CD14-positive monocyte (primary cell): ENCODE data around the gene KLK14. TPM values are rescaled to one million over a fixed set of nuclear protein-coding genes. Genes with fewer than 3 reads are reported as not detected.

Source experiments
- DNase-seq, 3 donors: peaks; one replicate each; pipeline ENCODE4 v3.0.0-alpha.2; 2011 to 2022
- H2AFZ ChIP-seq: 2 replicates; pipeline ENCODE4 v1.6.0; 2012; ENCODE audit warnings: mild to moderate bottlenecking, low read depth, low read length, inconsistent platforms; ENCODE audit not compliant: insufficient read depth, poor library complexity, severe bottlenecking
- H3K27ac ChIP-seq, 2 donors: 1 replicate in 1 of 2; 2 replicates in 1 of 2; pipeline ENCODE4 v1.5.1; 2012 to 2013; ENCODE audit warnings: low read length in 2 of 2, control low read depth in 1 of 2, inconsistent platforms in 1 of 2, low read depth in 1 of 2, mild to moderate bottlenecking in 1 of 2
- H3K27me3 ChIP-seq, 2 donors: one replicate each; pipeline versions ENCODE4 v1.6.0 to v1.6.1; 2011 to 2013; ENCODE audit warnings: low read length in 2 of 2; ENCODE audit not compliant: control insufficient read depth in 2 of 2, insufficient read depth in 2 of 2
- H3K36me3 ChIP-seq, 2 donors: replicated peaks in 1 of 2; 1 replicate in 1 of 2; 2 replicates in 1 of 2; pipeline versions ENCODE4 v1.5.1 to v1.6.1; 2012 to 2013; ENCODE audit warnings: low read length in 2 of 2, control low read depth in 1 of 2, inconsistent platforms in 1 of 2, mild to moderate bottlenecking in 1 of 2; ENCODE audit not compliant: insufficient read depth in 2 of 2, control insufficient read depth in 1 of 2
- H3K4me1 ChIP-seq, 2 donors: 1 replicate in 1 of 2; 2 replicates in 1 of 2; pipeline versions ENCODE4 v1.5.1 to v1.6.1; 2012 to 2013; ENCODE audit warnings: low read length in 2 of 2, control low read depth in 1 of 2, inconsistent platforms in 1 of 2, mild to moderate bottlenecking in 1 of 2, moderate library complexity in 1 of 2; ENCODE audit not compliant: insufficient read depth in 2 of 2, control insufficient read depth in 1 of 2
- H3K4me2 ChIP-seq: replicated peaks from 2 replicates; pipeline ENCODE3; 2012; ENCODE audit warnings: low read length, moderate library complexity, mild to moderate bottlenecking; ENCODE audit not compliant: poor library complexity, severe bottlenecking; ENCODE audit errors: extremely low read depth
- H3K4me3 ChIP-seq, 3 experiments: fragments of 200-600 bp in 1 of 3; sonication (generic) in 1 of 3; replicated peaks in 1 of 3; 1 replicate in 2 of 3; 2 replicates in 1 of 3; pipeline ENCODE4 v1.5.1; 2011 to 2013; ENCODE audit warnings: low read length in 3 of 3, mild to moderate bottlenecking in 3 of 3, control low read depth in 2 of 3, low read depth in 2 of 3, inconsistent platforms in 1 of 3, moderate library complexity in 1 of 3
- H3K79me2 ChIP-seq: 2 replicates; pipeline ENCODE4 v1.6.0; 2012; ENCODE audit warnings: mild to moderate bottlenecking, control low read depth, inconsistent platforms, low read length, moderate library complexity; ENCODE audit not compliant: insufficient read depth
- H3K9ac ChIP-seq: 2 replicates; pipeline ENCODE4 v1.6.0; 2017; ENCODE audit warnings: low read length, mild to moderate bottlenecking; ENCODE audit not compliant: insufficient read depth, poor library complexity, severe bottlenecking
- H3K9me3 ChIP-seq, 2 donors: replicated peaks in 1 of 2; 1 replicate in 1 of 2; 2 replicates in 1 of 2; pipeline versions ENCODE4 v1.5.1 to v1.6.1; 2012 to 2013; ENCODE audit warnings: low read length in 2 of 2, control low read depth in 1 of 2; ENCODE audit not compliant: control insufficient read depth in 1 of 2, insufficient read depth in 1 of 2
- H4K20me1 ChIP-seq: 2 replicates; pipeline ENCODE4 v1.6.0; 2012; ENCODE audit warnings: mild to moderate bottlenecking, low read length, control low read depth, moderate library complexity; ENCODE audit not compliant: insufficient read depth
- H3K27ac Mint-ChIP-seq, 7 donors: one replicate each; pipeline ENCODE4 v1.8.0; 2020; ENCODE audit warnings: mild to moderate bottlenecking in 7 of 7, mixed read lengths in 7 of 7, moderate library complexity in 6 of 7, inconsistent platforms in 2 of 7
- H3K27me3 Mint-ChIP-seq, 3 donors: one replicate each; pipeline ENCODE4 v1.8.0; 2021 to 2022; ENCODE audit warnings: low read depth in 3 of 3, mild to moderate bottlenecking in 3 of 3, mixed read lengths in 3 of 3, moderate library complexity in 3 of 3, inconsistent platforms in 1 of 3
- H3K36me3 Mint-ChIP-seq, 2 donors: one replicate each; pipeline ENCODE4 v1.8.0; 2020; ENCODE audit warnings: mixed read lengths in 2 of 2, inconsistent platforms in 1 of 2, mild to moderate bottlenecking in 1 of 2
- H3K4me1 Mint-ChIP-seq: one replicate; pipeline ENCODE4 v1.8.0; 2020; ENCODE audit warnings: mild to moderate bottlenecking, mixed read lengths
- H3K4me3 Mint-ChIP-seq, 2 donors: one replicate each; pipeline ENCODE4 v1.8.0; 2020; ENCODE audit warnings: mild to moderate bottlenecking in 2 of 2, mixed read lengths in 2 of 2, moderate library complexity in 1 of 2
- H3K9me3 Mint-ChIP-seq, 7 donors: one replicate each; pipeline ENCODE4 v1.8.0; 2020 to 2022; ENCODE audit warnings: mixed read lengths in 7 of 7, mild to moderate bottlenecking in 6 of 7, moderate library complexity in 6 of 7, inconsistent platforms in 2 of 7
- CTCF ChIP-seq: fragments of 200-600 bp; IDR thresholded peaks from one replicate; pipeline ENCODE4 v1.8.0; 2022; ENCODE audit warnings: antibody characterized with exemption, mild to moderate bottlenecking
- WGBS: methylation state at CpG from one replicate; pipeline ENCODE4 v1.1.5; 2013; ENCODE audit warnings: missing lambda C conversion rate; ENCODE audit not compliant: insufficient coverage; 5-methylcytosine and 5-hydroxymethylcytosine counted together
- intact Hi-C, 2 donors: fragments of 100-400 bp; cut with micrococcal nuclease; formaldehyde crosslinking; loops; one replicate each; pipeline versions ENCODE4 v1.15.0 to v1.15.1; 2023
- polyA plus RNA-seq, 3 donors: library from polyadenylated mRNA; depleted of rRNA in 1 of 3; unstranded in 2 of 3; stranded (reverse) in 1 of 3; fragments of 300-500 nt in 2 of 3; fragments of >200 nt in 1 of 3; fragmentation: Illumina TruSeq in 2 of 3; gene quantifications; 1 replicate in 2 of 3; 2 replicates in 1 of 3; pipeline ENCODE4 v1.2.3, GENCODE V29; 2012 to 2021

Gene KLK14
- polyA plus RNA-seq, 3 donors = 0.29 TPM; not detected in 2

- H3K9ac ChIP-seq = peak overlapping the region; percentile 92
- peak overlapping the region; percentile 75 to 98 (median 81) for H3K4me3 ChIP-seq
- intact Hi-C loops = no loop called here
Measured at GRCh38 chr19:51125421-51126075, 42.9 kb upstream of the KLK14 start.

GRCh38 chr19:51124729-51125128 lies 42.0 kb upstream of the KLK14 start, which contains the start of gene SIGLEC9:
TSS of gene SIGLEC9 (plus strand) at chr19:51124906. CDS start at chr19:51124975, 69 bp downstream.
- Mint-ChIP-seq H3K27me3 (peaks cover 0 to 4% (median under 1%) of the 10 kb centered on the region in 3 donors), H3K4me3 (peak within 1 kb of the TSS; percentile 91 to 99), H3K9me3 (peaks cover 0 to 2% (median 0%) of the 10 kb centered on the region in 7 donors), H3K27ac (peak within 1 kb of the TSS; percentile 98 to 100 (median 99)), H3K36me3 (peaks cover 31 to 58% of the 10 kb centered on the region in 2 donors), H3K4me1 (peaks cover 86% of the 10 kb centered on the region)
- peaks cover 89 to 100% of the 10 kb centered on the region in 2 donors for H3K4me1 ChIP-seq
- H4K20me1 ChIP-seq = peaks cover 17% of the 10 kb centered on the region
- peak within 1 kb of the TSS; percentile 100 for H3K4me2 ChIP-seq
- H3K9me3 ChIP-seq = no peaks in the 10 kb centered on the region
- peaks cover 71% of the 10 kb centered on the region for H3K79me2 ChIP-seq
- no peaks in the 10 kb centered on the region for H3K27me3 ChIP-seq
- peak within 1 kb of the TSS; percentile 75 to 98 (median 81) for H3K4me3 ChIP-seq
- peak; percentile 62 to 67 (median 63) for DNase-seq
- no peak for TF ChIP-seq CTCF
- H3K36me3 ChIP-seq = peaks cover 21 to 35% of the 10 kb centered on the region in 2 donors
- WGBS = 10% methylated on average over 14 of the region's 14 CpGs
- H3K9ac ChIP-seq = peak within 1 kb of the TSS; percentile 92
- intact Hi-C loops = no loop called here
- peak within 1 kb of the TSS; percentile 97 to 100 for H3K27ac ChIP-seq
- no peak within 1 kb of the TSS for H2AFZ ChIP-seq

More at GRCh38 chr19:51125421-51126075, 42.9 kb upstream of the KLK14 start:
- Histone ChIP-seq H3K36me3 (peaks cover 30 to 44% of the 10 kb centered on the region in 2 donors), H3K27ac (peak overlapping the region; percentile 97 to 100), H3K4me2 (peak overlapping the region; percentile 100), H3K9me3 (no peaks in the 10 kb centered on the region), H3K27me3 (no peaks in the 10 kb centered on the region), H3K4me1 (peaks cover 89 to 100% of the 10 kb centered on the region in 2 donors), H4K20me1 (peaks cover 19% of the 10 kb centered on the region), H2AFZ (no peak overlapping the region), H3K79me2 (peaks cover 80% of the 10 kb centered on the region)
- H3K9me3 Mint-ChIP-seq = peaks cover 0 to 2% (median 0%) of the 10 kb centered on the region in 7 donors
- peak overlapping the region; percentile 91 to 99 for H3K4me3 Mint-ChIP-seq
- DNase-seq = no peak
- peaks cover 0 to 4% (median 1%) of the 10 kb centered on the region in 3 donors for H3K27me3 Mint-ChIP-seq
- TF ChIP-seq CTCF = no peak
- H3K4me1 Mint-ChIP-seq = peaks cover 86% of the 10 kb centered on the region
- H3K27ac Mint-ChIP-seq = peak overlapping the region; percentile 98 to 100 (median 99)
- 92% methylated on average over 16 of the region's 16 CpGs for WGBS
- peaks cover 39 to 67% of the 10 kb centered on the region in 2 donors for H3K36me3 Mint-ChIP-seq
